ENCODE data around the gene GPR32.

DNA sequence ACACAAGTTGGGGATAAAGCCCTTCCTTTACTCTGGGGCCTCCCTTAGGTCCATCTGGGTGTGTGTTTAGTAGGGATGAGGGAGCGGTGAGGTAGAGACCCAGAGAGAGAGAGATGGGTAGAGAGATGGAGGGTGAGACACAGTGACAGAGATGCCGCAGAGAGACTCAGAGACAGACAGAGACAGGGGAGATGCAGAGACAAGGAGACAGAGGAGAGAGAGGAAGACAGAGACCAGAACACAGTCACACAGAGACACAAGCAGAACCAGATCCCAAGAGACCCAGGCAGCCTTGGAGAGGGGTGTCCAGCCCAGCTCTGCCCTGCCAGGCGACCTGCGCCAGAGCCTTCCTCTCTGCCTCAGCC is 51.0 kb downstream of the GPR32 start:
- TF ChIP-seq, protein P1, sequence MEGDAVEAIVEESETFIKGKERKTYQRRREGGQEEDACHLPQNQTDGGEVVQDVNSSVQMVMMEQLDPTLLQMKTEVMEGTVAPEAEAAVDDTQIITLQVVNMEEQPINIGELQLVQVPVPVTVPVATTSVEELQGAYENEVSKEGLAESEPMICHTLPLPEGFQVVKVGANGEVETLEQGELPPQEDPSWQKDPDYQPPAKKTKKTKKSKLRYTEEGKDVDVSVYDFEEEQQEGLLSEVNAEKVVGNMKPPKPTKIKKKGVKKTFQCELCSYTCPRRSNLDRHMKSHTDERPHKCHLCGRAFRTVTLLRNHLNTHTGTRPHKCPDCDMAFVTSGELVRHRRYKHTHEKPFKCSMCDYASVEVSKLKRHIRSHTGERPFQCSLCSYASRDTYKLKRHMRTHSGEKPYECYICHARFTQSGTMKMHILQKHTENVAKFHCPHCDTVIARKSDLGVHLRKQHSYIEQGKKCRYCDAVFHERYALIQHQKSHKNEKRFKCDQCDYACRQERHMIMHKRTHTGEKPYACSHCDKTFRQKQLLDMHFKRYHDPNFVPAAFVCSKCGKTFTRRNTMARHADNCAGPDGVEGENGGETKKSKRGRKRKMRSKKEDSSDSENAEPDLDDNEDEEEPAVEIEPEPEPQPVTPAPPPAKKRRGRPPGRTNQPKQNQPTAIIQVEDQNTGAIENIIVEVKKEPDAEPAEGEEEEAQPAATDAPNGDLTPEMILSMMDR (IDR thresholded peaks at IDR 0.05): no peak
- no peak for TF ChIP-seq ZFX (IDR thresholded peaks at IDR 0.05; ENCODE audit: borderline replicate concordance)
